ENCODE data around the gene MAGI1.

MAGI1 gene

DNA sequence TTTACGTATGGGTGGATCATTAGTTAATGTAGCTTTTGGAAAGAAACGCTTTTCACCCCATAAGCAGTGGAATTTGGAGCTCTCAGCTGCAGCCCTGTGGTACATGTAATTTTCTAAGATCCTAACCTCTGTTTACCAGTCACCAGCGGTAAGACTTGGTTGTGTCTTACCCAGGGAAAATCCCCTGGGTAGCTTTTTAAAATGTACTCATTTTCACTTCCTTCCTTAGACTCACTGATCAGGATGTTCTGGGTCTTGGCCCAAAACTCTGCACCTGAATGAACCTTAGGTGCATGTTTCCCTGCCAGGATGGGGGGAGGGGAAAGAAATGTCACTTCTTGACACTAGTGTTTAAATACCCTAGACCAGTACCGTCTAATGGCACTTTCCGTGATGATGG lies 605.2 kb downstream of the MAGI1 start:
- no peak for DNase-seq

GRCh38 chr3:65432388-65433003 lies 606.2 kb downstream of the MAGI1 start:
- DNase-seq: no peak

DNA sequence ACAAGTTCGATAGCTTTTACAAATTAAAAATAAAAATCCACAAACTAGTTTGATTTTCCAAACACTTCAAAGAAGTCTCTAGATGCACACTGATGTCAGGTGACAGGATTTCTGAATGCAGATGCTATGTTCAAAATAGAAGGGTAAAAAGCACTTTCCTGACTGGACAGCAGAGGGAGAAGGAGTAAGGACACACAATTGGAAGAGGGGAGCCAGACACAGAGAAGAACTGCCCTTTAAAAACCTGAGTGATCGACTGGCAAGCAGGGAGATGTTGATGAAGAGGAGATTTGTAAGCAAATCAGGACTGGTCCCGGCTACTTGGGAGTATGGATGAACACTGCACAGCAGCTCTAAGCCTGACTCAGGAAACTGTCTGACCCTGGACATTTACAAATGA lies 612.8 kb downstream of the MAGI1 start:
- DNase-seq: no peak

DNA sequence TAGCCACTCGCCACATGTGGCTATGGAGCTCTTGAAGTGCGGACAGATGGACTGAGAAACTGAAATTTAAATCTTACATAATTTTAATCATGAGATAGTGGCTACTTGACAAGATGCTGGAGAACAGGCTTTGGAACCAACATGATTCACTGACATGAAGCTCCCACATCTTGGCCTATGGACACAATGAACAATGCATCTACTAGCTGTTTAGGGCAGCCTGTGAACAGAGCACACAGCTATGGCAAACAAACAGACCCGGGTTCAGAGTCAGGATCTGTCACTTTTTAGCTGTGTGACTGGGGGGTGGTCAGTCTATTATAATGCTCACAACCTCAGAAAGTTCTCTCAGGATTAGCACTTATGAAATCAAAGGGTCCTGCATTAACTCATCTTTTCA lies 616.6 kb downstream of the MAGI1 start:
- no peak for DNase-seq

- DNase-seq: no peak
These were observed 619.5 kb downstream of the MAGI1 start for GRCh38 chr3:65419233-65419632.

GRCh38 chr3:65413891-65414290 lies 624.8 kb downstream of the MAGI1 start:
- no peak for DNase-seq

DNA sequence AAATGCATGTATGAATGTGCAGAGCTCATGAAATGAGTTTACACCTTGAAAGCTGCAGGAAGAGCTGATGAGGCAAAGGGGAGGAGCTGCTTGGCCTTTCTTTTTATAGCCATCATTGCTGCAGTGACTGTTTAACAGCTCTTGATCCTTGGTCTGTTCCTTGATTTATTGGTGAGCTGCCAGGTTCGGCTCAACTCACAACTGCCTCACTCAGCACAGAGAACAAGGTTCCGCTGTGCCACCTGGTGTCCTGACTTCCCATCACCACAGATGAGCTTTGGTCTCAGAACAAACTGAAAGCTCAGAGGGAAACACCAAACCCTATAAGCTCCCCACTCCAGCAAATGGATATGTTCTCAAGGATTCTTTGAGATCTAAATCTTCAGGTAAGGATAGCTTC lies 626.1 kb downstream of the MAGI1 start:
- no peak for DNase-seq

- DNase-seq: no peak
These were observed 627.4 kb downstream of the MAGI1 start for GRCh38 chr3:65411367-65411766.

GRCh38 chr3:65409176-65409569 lies 629.5 kb downstream of the MAGI1 start:
- DNase-seq: no peak

- no peak for DNase-seq
These were observed 630.1 kb downstream of the MAGI1 start for GRCh38 chr3:65408531-65409175.

DNA sequence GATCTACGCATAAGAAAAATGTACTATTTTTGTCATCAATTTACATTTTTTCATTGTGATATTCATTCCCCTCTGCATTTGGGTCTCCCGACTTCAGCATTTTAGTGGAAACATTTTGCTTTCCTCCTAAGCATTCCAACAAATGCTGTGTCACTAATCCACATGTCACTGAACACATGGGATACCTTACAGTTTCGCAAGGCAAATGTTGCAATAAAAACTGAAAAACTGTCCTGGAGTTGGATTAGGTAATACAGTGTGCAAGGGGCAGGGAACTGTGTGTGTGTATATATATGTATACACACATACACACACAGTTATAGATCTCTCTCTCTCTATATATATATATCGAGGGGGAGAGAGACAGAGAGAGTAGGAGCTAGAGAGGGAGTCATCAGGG lies 632.2 kb downstream of the MAGI1 start:
- no peak for DNase-seq

DNA sequence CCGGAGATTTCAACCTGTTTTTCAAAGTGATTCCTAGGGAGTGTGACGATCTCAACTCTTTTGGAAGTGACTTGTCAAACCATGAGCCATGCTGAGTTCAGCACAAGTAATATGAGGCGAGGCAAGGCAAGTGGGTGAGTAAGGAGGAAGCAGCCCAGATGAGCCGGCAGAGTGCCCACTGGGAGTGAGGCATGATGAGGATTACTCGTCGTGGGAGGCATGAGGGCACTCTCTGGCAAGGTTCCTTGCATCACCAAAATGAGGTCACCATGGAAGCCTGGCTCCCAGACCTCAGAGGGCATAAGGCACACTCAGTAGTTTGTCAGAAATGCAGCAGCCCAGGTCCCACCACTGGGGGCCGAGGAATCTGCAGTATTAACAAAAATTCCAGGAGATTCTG lies 636.1 kb downstream of the MAGI1 start:
- no peak for DNase-seq

- no peak for DNase-seq
These were observed 637.1 kb downstream of the MAGI1 start for GRCh38 chr3:65401359-65402305.

- no peak for DNase-seq
These were observed 637.8 kb downstream of the MAGI1 start for GRCh38 chr3:65400899-65401298.

- no peak for DNase-seq
These were observed 639.8 kb downstream of the MAGI1 start for GRCh38 chr3:65398953-65399352.

DNA sequence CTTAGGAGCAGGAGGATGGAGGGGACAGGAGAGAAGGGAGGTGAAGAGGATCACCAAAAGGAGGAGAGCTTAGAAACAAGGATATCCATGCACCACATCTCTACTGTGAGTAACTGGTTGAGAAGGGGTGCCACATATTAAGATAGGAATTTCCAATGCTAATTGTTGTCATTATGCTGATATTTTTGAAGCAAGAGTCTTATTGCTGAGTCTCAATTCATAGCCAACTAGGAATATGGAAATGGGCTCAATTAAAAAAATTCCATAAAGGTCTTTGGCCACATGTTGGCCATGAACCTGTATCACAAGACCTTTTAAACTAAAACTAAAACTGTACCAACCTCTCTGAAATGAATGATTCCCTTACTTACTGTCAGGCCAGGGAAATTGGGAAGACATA lies 642.6 kb downstream of the MAGI1 start:
- no peak for DNase-seq

DNA sequence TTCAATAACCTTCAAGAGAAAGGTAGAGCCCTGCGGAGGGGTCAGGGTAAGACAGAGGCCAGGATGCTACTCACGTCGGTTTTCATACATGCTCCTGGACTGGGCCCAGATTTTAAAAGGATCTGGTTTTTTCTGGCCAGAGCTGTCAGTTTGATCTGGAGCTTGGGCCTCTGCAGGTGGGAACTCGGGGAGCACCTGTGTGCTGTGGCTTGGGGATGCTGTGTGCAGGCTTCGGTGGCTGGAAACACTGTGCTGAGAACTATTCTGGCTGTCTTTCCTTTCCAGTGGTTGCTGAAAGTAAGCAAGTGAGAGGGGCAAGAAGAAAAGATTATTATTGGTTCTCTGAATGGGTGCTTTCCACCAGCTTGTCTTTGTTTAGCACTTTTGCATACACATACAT lies 647.6 kb downstream of the MAGI1 start:
- no peak for DNase-seq

DNA sequence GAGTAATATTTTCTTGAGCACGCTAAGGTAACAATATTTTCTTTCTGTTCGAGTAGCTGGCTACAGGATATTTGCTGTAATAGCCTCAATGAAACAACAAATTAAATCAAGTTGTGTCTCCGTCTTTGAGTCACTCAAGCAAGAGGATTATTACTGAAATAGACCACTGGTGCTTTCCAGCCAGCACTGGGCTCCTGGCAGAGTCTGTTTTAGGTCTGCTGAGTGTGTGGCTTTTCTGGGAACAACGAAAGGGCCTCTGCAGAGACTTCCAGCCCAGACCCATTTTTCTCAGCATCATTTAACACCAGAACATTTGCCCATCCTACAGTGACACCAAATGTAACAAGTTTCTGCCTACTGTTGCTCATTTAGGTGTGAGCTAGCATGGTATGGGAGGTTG lies 652.9 kb downstream of the MAGI1 start:
- no peak for DNase-seq

DNA sequence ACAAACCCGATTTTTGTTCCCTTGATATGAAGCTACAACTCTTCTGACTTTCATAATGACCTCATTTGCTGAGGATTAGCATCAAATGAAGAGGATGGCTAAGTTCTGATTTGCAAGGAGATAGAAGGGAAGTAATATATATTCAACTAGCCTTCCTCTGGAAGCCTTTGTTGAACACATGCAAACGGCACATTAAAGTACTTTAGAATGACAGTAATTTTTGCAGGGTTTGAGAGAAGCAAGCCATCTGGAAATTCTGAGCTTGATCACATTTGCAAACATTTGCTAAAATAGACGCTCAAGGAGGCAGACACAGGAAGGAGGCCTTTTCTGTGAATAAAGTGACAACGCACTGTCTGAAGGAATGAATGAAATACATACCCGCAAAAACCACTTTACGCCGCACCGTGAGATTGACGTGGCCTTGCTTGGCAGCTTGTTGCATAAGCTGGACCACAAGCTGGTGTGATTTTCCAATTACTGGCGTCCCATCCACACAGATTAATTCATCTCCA lies 657.2 kb downstream of the MAGI1 start:
- DNase-seq: no peak

- no peak for DNase-seq
These were observed 659.5 kb downstream of the MAGI1 start for GRCh38 chr3:65379223-65379622.

- no peak for DNase-seq
These were observed 661.1 kb downstream of the MAGI1 start for GRCh38 chr3:65377637-65378036.

DNA sequence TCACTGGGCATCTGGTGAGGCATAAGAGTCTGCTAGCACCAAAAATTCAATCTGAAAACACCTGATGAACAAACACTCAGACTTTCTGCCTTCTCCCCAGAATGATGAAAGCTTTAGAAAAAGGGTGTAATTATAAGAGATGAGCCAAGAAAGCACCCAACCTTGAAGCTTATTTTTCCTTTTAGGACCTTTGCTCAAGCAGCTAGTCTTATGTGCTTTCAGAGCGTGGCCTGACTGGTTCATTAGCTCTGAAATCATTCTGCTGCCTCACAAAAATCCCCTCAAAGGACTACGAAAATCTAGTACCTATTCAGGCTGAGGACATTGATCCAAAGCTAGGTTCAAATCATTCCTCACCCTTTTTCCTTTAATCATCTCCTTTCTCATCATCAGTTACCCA lies 662.3 kb downstream of the MAGI1 start:
- DNase-seq: no peak

GRCh38 chr3:65371053-65371452 lies 667.7 kb downstream of the MAGI1 start:
- DNase-seq: no peak

GRCh38 chr3:65368866-65369265 lies 669.9 kb downstream of the MAGI1 start:
- no peak for DNase-seq
